GM19240 (cell line): Measurements from ENCODE around the gene WNT11.
A peak's percentile ranks its signal among the peaks of the same experiment; 100 is the strongest.

ENCODE experiments used
- DNase-seq: peaks from one replicate; pipeline ENCODE4 v3.0.0; 2011; ENCODE audit warnings: low spot score; ENCODE audit not compliant: insufficient read length

Gene WNT11

DNA sequence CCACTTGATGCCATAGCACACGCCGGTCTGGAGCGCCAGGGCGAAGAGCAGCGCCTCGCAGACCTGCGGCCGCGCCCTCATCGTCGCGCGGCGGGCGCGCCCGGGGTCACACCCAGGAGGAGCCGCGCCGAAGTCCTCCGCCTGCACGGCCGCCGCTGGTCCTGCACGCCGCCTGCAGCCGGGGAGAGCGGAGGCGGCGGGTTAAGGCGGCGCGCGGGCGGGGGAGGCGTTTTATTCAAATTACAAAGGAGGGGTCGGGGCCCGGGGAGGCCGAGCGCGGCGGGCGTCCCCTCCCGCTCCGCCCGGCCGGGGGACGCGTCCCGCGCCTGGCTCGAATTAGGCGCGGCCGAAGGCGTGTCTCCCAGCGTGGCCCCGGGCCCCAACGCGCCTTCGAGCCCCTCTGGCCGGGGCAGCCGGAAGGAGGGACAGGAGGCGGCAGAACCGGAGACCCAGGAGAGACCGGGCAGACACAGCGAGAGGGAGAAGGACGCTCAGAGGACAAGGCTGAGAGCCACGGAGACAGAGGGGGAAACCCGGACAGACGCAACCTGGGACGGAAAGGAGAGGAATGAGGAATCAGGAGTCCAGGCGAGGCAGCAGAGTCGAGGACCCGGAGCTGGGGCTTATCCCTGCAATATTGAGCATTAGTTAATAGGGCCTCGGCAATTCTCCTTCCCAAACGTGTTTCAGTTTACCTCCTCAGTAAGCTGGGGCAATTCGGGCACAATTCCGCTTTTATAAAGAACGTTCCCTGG is at the start of gene WNT11:
Gene WNT11, minus strand, starts transcription at position 176 of the 755 bp plus-strand sequence. Its CDS starts 95 bp downstream, at position 81.
- peak; percentile 33 for DNase-seq

DNA sequence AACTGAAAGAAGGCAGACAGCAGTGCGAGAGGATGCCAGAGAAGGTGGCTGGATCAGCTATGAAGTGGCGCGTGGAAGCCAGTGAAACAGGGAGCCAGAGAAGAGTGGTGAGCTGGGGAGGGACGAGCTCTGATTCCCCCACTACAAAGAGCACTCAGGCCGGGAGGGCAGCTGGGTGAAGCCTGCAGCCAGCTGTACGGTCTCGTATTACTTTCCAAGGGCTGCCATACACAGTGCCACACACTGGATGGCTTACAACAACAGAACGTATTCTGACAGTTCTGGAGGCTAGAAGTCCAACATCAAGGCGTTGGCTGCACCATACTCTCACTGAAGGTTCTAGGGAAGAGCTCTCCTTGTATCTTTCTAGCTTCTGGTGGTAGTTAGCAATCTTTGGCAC is 47.1 kb upstream of the WNT11 start:
- no peak for DNase-seq

DNA sequence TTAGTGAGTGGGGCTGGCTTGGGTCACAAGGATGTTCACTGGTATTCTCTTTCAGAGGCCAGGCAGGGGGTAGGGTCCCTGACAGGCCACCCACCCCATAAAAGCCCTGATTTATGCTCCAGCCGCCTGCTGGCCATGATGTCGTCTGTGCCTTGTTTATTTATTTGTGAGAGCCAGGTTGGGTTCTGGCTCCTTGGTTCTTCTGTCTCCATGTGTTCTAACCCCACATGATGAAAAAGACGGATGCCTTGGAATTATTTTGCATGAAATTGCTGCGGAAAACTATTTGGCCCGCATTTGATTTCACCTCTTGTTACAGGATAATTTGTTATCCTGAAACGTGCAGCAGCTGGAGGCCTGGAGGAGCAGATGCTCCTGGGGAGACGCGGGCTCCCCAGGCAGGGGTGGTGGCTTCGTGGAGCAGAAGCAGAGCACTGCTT is 46.3 kb upstream of the WNT11 start:
- no peak for DNase-seq

DNA sequence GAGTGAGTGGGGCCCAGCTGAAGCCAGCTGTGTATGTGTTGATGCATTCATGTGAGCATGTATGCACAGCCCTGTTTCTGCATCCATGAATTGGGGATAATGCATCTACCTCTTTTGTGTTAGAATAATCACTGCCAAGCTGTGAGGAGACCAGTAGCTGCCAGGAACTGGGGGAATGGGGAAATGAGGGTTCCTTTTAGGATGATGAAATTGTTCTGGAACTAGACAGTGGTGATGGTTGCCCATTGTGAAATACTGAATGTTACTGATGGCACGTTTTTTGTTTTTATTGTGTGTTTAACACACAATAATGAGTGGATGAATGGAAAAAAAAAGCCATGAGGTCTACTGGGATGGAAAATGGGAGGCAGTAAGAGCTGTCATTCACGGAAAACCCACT is 45.3 kb upstream of the WNT11 start:
- DNase-seq: no peak

DNA sequence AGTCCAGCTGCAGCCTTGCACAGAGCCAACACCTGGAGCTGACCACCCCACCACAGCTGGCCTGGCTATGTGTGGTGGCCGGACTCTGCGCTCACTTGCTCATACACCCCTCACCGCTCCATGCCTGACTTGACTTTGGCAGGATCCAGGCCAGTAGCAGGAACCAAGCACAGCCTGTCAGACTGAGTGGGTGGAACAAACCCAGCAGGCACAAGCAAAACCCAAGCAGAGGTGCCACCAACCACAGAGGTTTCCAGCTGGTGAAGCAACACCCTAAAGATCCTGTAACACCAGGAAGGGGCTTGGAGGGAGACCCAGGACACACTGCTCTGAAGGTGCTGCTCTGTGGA is 44.9 kb upstream of the WNT11 start:
- DNase-seq: no peak

DNA sequence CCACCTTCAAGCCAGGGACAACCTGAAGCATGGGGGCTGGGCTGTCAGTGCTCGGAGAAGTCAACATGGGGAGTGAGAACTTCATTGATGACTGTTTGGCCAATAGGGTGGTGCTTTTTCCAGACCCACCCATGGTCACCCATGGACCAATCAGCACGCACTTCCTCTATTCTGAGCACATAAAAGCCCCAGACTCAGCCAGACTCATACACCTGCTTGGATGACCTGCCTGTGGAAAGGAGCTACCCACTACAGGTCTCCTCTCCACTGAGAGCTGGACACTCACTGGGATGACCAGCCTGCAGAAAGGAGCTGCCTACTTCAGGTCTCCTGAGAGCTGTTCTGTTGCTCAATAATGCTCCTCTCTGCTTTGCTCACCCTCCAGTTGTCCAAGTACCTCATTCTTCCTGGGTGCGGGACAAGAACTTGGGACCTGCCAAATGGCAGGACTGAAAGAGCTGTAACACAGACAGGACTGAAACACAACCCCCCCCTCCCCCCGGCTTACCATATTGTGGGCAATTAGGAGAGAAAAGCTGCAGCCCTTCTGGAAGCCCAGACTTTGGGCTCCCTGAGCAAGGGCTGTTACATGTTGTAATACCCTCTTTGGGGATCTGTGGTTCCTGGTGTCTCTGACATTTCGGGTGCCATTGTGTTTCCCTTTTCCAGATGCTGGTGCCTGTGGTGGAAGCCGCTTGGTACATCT is 44.4 kb upstream of the WNT11 start:
- DNase-seq: no peak

DNA sequence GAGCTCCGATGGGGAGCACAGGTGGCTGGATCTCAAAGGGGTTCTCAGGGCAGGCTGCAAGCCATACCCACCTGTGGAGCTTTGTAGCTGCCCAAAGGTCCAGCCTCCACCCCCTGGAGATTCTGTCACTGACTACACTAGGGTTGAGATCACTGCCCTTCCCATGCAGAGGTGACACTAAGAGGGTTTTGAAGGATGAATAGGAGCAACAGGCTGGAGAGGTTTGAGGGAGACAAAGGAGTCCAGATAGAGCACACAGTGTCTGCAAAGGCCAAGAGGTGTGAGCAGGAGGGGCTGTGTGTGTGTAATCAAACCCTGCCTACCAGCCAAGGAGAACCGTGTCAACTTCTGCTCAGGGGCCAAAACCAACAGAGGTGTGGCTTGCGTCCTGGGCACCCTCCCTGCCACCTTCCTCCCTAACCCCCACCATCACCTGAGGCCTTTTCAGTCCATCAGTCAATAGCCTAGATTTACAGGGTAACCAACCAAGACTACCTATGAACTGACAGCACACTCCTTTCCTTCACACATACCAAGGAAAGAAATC is 43.0 kb upstream of the WNT11 start:
- DNase-seq: no peak

DNA sequence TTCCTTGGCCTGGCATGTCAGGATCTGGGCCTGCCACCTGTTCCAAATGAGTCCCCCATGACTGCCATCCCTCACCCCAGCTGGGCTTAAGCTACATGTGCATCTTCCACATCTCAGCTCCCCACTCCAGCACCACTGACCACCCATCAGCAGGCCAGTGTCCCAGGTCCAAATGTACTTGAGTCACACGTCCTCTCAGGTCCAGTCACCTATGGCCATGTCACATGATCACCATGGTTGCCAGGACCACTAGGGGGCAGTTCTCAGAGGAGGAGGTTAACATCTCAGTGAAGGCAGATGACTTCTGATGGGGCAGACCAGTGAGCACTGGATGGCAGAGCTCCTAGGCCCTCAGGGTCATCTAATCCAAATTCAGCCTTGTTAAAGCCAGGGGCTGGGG is 41.9 kb upstream of the WNT11 start:
- no peak for DNase-seq

DNA sequence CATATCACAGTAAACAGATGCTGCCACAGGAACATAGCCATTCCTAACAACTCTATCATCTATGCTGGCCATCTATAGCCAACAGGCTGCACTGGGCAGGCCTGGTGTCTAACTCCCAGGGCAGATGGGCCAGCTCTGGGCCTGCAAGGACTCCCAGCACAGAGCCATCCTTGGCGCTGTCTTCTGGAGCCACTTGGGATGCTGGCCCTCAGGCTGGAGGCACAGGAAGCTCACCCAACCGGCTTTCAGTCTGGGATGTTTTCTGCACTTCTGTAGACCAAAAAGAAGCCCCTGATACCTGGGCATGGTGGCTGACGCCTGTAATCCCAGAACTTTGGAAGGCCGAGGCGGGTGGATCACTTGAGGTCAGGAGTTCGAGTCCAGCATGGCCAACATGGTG is 40.8 kb upstream of the WNT11 start:
- DNase-seq: no peak

DNA sequence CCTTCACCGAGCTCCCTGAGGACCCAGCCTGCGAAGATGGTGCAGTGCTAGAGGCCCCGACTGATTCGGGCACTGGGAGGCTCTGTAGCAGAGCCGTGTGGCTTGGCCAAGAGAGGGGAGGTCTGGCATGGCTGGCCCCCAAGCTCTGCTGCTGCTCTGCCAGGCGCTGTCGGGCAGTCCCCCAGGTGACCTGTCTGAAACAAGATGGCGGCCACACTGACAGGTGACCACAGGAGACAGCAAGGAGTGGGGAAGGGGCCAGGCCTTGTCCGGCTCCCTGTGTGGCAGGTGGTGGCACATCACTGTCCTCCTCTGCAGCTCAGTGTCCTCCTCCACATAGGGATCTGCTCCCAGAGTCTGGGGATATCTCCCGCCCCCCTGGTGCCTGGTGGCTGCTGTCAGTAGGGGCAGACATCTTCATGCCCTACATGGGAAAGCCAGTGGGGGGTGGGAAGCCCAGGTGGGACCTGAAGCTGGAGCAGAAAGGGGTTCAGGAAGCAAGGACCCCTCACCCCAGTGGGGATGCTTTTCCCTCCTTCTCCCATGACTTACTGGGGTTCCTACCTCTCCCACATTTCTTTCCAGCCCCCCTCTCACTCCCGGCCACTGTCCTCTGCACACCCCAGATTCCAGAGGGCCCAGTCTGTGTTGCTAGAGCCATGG is 40.1 kb upstream of the WNT11 start:
- no peak for DNase-seq

DNA sequence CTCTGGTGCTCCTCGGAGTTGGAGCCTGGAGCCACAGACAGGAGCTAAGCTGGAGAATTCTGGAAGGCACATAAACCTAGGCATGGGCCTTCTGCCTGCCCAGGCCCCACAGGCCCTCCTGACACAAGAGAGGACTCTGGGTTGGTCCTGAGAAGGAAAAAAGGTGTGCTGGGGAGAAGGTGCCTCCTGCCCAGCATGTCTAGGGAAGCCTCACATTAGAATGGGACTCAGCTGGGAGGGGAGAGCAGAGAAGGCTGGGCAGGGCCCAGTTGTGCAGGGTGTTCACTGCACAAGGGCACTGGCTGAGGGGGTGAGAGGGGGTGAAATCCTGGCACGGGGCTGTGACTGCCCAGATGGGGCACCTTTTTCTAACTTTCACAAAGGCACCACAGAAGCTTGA is 39.4 kb upstream of the WNT11 start:
- DNase-seq: no peak

DNA sequence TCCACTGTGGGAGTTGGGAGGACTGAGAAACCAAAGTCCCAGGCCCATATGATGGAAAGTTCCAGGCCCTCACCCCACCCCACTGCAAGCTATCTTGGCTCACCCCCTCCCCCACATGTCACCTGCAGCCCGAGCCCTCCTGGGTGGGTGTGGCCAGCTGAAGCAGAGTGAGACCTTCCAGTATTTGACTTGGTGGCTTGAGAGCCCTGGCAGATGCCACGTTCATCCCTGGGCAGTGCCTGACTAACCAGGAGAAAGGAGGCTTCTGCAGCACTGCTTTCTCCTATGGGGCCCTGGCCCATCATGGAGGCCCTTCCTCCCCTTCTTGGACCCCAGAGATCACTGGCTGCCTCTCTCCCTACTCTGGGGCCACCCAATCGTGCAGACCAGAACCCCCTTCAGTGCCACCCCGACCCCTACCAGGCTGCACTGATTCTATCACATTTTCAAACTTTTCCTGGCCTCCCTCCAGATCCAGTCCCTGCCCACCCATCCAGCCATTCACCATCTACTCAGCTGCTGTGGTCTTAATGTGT is 38.1 kb upstream of the WNT11 start:
- no peak for DNase-seq

DNA sequence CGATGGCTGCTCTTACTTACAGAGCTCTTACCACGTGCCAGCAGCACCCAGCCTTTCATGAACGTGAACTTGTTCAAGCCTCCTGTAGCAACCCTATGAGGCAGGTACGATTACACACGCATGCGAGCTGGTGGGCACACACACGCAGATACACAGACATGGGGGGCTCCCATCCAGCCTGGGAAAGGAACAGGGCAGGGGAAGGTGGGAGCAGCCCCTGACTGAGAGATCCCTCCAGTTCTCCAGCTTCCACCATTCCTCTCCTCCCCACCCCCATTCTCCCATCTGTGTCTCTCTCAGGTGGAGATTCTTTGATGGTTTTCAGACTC is 37.6 kb upstream of the WNT11 start:
- DNase-seq: no peak

DNA sequence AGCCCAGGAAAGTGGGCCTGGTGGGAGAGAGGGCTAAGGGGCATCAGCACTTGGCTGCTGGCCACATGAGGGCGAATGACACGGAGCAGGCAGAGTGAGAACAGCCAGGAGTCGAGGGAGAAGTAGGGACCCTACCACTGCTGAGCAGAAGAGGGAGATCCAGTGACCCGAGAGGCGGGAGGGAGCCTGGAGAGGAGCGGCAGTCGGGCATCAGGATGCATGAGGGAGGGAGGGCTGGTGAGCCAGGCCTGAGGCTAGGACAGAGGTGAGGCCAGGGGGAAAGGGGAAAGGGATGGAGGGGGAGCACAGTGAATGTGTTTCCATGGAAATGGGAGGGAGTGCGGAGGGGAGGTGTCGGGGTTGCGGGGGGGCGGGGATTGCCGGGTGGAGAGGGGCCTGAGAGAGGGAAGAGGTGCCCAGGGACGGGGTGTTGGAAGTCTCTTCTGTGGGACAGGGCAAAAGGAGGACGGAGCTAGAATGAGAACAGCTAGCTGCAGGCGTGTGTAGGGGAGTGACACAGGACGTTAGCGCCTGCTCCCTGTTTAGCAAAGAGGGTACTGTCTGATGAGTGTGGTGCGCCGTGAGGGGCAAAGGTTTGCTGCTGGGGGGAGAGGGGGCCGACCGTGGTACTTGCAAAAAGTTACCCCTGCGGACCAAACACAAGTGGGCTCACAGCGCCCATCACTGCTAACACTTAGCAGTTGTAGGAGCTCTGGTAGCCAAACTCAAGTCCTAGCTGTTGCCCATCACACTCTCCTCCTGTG is 37.1 kb upstream of the WNT11 start:
- no peak for DNase-seq

DNA sequence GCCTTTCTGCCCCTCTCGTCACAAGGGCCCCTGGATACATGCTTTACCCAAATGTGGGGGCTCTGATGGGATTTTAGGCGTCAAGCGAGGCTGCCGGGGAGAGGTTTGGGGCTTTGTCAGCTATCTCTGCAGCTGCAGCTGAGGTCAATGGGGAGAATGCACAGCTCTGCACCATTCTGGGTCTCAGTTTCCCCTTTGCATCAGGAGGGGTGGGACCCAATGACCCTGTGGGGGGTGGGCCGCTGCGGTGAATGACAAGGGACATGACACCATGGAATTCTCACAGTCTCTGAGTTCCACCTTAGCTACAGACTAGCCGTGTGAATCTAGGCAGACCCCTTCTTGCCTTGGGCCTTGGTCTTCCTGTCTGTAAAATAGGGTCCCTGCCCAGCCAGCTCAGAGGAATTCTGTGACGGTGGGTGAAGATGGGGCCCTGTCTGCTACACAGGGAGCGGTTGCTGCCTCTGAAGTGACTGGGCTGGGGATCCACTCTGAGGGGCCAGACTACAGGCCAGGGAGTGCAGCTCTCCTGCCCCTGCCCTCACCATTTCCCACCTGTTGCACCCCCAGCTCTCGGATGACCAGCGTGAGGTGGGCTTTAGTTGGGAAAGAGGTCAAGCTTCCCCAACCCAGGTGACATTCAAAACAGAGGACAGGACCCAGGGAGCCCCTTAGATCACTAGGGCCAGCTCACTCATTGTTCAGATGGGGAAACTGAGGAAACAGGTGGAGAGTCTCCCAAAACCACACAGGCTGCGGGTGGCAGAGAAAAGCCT is 35.9 kb upstream of the WNT11 start:
- no peak for DNase-seq

DNA sequence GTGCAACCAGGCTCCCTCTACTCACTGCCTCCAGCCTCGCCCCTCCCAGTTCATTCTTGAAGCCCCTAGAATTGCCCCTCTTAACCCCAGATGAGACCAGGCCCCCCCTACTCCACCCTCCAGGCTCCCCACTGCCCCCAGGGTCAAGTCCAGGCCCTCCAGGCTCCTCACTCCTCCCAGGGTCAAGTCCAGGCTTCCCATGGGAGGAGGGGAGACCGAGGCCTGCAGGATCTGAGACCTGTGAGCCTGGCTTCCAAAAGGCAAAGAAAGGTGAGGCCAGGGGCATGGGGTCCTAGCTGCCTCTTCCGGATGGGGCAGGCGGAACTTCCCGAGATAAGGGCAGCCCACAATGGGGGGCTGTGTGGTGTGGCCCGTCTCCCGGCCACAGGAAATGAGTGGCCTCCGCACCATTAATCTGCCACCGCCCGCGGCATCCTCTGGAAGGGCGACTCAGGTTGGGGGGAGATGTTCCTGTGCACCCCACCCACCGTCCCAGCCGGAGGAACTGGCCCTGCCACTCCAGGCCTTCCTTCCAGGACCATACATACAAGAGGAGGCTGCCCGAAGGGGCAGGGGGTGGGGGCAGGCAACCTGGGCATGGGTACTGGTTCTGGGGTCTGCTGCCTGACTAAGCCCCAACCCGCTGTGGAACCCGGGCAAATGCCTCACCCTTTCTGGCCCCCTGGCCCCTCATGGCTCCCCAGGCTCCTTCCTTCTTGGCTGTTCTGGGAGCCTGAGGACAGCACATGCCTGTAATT is 35.1 kb upstream of the WNT11 start:
- DNase-seq: no peak

DNA sequence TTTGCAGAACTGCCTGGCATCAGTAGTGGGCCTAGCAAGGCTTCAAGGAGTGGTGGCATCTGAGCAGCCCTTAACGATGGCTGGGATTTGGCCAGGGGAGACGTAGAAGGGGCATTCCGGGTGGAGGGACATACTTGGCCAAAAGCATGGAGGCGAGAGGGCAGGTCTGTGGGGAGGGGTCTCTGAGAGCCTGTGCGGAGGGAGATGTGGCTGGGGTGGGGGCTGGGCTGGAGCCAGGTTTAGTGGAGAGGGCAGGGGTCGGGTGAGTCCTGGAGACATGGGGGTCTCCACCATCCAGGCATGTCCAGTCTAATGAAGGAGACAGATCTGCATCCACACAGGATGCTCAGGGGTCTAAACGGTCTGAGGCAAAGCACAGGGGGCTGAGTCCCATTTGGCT is 34.4 kb upstream of the WNT11 start:
- DNase-seq: no peak

DNA sequence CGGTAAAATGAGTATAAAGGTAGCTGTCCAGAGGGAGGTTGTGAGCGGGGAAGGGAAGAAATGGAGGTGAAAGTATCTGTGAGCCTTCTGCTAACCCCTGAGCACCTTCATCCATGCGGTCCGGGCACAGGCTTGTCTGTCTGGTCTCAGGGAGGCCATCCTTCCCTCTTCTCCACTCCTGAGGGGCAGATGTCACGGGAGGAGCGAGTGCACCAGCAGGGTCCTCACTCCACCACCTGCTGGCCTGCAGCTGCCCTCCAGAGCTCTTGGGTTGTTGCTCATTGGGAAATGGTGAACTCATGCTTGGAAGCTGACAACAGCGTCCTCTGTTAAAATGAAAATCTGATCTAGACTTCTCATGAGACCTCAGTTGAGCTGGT is 33.8 kb upstream of the WNT11 start:
- no peak for DNase-seq

DNA sequence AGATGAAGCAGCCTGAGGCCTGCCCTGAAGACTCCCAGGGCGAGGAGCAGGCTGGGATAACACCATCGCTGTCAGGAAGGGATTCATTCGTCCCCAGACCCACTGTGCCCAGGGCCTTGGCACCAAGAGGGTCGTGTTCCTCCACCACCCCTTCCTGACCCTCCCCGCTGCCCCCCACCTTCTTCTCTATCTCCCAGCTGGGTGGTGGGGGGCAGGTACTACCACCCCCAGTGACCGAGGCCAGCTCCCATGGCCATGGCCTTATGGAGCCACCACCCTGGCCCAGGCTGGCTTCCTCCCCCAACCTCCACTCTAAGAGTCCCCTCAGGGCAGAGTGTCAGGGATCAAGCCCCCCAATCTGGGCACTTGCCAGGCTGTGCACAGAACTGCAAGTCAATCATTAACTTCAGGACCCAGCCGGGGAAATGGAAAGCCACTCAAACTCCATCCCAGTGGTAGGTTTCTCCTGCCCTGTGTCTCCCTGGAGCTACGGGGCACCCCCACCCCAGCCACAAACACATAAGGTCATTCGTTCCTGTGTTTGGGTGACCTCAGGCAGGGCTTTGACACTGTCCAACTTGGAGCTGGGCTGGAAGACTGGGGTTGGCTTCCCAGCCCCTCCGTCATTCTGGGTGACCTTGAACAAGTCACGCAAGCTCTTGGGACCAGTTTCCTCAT is 33.3 kb upstream of the WNT11 start:
- no peak for DNase-seq
